ENCODE results near the gene FANK1.
"Not testable (repeated sequence)": the region's sequence is repeated elsewhere in the genome, so short reads cannot be mapped to it uniquely, and the experiment has no call there.

Gene FANK1

GRCh38 chr10:125889441-125889840 lies 6.9 kb upstream of the FANK1 start:
- DNase-seq = peak; percentile 33

GRCh38 chr10:125892402-125892801 lies 4.0 kb upstream of the FANK1 start:
- DNase-seq = peak; percentile 82

- DNase-seq = peak; percentile 17
Measured at GRCh38 chr10:125894176-125894575, 2.2 kb upstream of the FANK1 start.

GRCh38 chr10:125895130-125896087 lies 955 bp upstream of the FANK1 start:
- DNase-seq = peak; percentile 69

- not testable (repeated sequence) for DNase-seq
Measured at GRCh38 chr10:125897317-125897716, 953 bp downstream of the FANK1 start.

GRCh38 chr10:125900963-125901362 lies 4.6 kb downstream of the FANK1 start:
- peak; percentile 50 for DNase-seq

GRCh38 chr10:125903135-125903640 lies 6.8 kb downstream of the FANK1 start:
- not testable (repeated sequence) for DNase-seq

GRCh38 chr10:125905069-125905994 lies 9.0 kb downstream of the FANK1 start:
- not testable (repeated sequence) for DNase-seq

- not testable (repeated sequence) for DNase-seq
Measured at GRCh38 chr10:125907598-125907997, 11.2 kb downstream of the FANK1 start.

GRCh38 chr10:125908813-125909212 lies 12.4 kb downstream of the FANK1 start:
- not testable (repeated sequence) for DNase-seq

GRCh38 chr10:125909491-125909890 lies 13.1 kb downstream of the FANK1 start:
- DNase-seq = not testable (repeated sequence)

- no peak for DNase-seq
Measured at GRCh38 chr10:125911145-125911544, 14.8 kb downstream of the FANK1 start.

- peak; percentile 98 for DNase-seq
Measured at GRCh38 chr10:125911990-125912389, 15.6 kb downstream of the FANK1 start.

GRCh38 chr10:125913277-125913676 lies 16.9 kb downstream of the FANK1 start:
- DNase-seq = peak; percentile 73

- DNase-seq = peak; percentile 25
Measured at GRCh38 chr10:125916977-125917376, 20.6 kb downstream of the FANK1 start.

- not testable (repeated sequence) for DNase-seq
Measured at GRCh38 chr10:125917704-125918361, 21.5 kb downstream of the FANK1 start.

GRCh38 chr10:125921643-125922306 lies 25.4 kb downstream of the FANK1 start:
- not testable (repeated sequence) for DNase-seq

- DNase-seq = no peak
Measured at GRCh38 chr10:125925262-125925834, 29.0 kb downstream of the FANK1 start.

- no peak for DNase-seq
Measured at GRCh38 chr10:125926247-125926646, 29.9 kb downstream of the FANK1 start.

GRCh38 chr10:125927265-125927664 lies 30.9 kb downstream of the FANK1 start:
- not testable (repeated sequence) for DNase-seq

- peak; percentile 48 for DNase-seq
Measured at GRCh38 chr10:125928928-125929585, 32.7 kb downstream of the FANK1 start.

Measured in DMS53 (cell line).